Measurements from ENCODE around the gene GM2A.

The GM2A gene

DNA sequence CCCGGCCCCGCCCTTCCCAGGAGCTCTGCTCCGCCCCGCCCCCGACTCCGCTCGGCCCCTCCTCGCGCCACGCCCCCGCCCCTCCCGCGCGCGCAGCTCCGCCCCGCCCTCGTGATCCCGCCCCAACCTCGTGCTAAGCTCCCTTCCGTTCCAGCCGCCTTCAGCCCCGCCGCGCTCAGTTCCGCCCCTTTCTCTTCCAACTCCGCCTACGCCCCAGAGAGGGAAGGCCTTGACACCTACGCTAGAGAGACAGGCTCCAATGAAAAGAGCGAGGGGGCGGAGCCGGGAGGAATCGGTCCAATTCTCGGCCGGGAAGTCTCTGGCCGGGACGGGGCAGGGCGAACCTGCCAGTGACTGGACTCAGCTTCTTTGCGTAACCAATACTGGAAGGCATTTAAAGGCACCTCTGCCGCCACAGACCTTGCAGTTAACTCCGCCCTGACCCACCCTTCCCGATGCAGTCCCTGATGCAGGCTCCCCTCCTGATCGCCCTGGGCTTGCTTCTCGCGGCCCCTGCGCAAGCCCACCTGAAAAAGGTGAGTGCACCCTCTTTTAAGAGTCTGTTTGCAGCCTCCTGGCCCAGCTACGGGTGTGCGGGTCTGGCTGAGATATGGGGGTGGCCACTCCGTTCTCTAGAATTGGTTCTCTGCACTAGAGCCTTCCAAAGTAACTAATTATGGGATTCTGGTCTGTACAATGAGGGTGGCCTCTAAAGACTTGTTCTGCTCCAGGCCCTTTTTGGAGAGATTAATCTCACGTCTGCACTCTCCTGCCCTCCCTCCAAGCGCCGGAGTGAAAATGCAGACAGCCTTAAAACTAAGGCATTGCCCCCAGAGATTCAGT lies at the start of gene GM2A:
Gene GM2A (plus strand): TSS at position 424 of the 843 bp plus-strand sequence. CDS start 32 bp downstream, at position 456.
- peak; percentile 99 for DNase-seq

DNA sequence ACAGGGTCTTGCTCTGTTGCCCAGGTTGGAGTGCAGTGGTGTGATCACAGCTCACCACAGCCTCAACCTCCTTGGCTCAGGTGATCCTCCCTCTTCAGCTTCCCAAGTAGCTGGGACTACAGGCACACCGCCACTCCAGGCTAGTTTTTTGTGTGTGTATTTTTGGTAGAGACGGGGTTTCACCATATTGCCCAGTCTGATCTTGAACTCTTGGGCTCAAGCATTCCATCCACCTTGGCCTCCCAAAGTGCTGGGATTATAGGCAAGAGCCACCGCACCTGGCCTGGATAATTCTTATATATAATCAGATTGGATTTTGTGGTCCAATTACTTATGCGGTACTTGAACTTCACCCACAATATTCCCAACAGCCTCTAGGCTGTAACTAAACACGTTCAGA lies 48.9 kb upstream of the GM2A start:
- no peak for DNase-seq

DNA sequence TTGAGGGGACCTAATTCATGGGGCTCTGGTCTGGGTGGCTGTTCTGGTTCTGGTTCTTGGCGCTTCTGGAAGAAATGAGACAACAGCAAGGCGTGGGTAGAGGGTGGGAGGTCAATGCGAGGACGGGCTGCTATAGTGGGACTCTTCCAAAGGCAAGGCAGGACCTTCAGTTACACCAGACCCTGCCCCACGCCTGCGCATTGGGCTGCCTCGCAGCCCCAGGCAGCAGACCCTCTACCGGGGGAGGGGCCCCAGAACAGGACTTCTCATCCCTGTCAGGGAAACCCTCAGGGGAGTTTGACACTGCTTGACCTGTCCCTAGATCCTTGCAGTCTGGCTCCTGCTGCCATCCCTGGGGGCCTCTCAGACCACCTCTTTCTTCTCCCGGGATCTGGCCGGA lies 47.6 kb upstream of the GM2A start:
- DNase-seq: no peak

DNA sequence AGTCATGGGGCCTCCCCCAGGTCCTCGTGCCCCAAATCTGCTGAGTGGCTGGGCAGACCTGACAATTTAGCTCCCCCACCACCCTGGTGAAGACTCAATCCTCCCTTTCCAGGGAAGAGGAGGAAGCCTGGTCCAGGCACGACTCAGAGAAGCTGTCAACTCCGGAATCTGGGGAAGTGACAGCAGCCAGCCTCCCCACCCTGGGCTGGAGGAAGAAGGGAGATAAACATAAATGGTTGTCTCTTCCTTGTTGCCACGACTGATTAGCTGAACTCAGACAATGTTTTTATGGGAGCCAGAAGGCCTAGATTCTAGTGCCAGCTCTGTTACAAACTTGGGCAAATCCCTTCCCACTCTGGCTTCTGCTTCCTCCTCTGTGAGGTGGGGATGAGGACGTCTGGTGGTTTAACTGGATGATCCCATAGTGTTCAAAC lies 44.5 kb upstream of the GM2A start:
- DNase-seq: no peak

DNA sequence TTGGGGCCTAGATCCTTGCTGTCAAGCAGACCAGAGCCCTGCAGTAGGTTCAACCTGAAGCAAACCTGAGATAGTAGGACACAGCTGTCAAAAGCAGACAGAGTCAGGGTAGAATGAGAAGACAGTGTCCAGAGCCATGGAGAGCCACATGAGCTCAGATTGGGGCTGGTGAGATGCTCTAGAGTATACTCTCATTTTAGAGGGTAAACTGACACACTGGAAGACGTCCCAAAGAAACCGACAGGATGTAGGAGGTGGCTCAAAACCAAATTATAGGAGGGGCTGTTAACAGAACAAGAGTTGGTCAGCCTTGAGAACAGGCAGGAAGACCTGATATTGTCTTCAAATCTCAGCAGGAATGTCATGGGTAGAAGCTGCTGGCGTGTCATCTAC lies 40.6 kb upstream of the GM2A start:
- DNase-seq: peak in 1 of 2 donors; percentile 27

DNA sequence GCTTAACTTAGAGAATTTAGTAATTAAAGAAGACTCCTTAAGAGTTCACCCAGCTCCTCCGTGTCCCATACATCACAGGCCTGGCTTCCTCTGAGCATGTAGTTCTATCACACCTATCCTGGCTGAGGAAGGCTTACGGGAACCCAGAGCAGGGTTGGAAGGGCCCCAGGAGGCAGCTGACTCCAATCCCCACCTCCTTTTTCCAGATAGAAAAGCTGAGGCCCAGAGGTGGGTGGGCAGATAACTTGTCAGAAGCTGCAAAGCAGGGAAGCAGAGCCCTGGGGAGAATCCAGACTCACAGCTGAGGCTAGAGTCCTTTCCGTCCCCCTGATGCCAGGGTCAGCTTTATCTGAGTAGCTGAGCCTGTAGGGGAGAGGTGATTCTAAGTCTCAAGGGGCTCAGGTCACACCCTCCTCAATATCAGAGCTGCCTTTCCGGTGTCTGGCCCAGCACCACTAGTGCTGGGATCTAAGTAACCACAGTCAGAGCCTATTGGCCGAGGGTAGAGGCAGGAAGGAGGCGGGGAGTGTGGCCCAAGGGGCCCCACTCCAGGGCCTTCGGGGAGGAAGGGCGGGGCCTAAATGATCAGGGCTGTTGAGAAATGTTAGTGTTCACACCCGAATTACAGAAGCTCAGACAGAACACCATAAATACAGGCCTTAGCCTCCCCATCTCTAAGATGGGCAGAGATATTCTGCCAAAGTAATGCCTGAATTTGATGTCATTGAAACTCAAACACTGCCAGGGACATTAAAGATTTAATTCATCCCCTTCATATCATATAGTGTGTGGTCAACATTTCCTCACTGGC lies 39.0 kb upstream of the GM2A start:
- peak; percentile 90 to 92 for DNase-seq

DNA sequence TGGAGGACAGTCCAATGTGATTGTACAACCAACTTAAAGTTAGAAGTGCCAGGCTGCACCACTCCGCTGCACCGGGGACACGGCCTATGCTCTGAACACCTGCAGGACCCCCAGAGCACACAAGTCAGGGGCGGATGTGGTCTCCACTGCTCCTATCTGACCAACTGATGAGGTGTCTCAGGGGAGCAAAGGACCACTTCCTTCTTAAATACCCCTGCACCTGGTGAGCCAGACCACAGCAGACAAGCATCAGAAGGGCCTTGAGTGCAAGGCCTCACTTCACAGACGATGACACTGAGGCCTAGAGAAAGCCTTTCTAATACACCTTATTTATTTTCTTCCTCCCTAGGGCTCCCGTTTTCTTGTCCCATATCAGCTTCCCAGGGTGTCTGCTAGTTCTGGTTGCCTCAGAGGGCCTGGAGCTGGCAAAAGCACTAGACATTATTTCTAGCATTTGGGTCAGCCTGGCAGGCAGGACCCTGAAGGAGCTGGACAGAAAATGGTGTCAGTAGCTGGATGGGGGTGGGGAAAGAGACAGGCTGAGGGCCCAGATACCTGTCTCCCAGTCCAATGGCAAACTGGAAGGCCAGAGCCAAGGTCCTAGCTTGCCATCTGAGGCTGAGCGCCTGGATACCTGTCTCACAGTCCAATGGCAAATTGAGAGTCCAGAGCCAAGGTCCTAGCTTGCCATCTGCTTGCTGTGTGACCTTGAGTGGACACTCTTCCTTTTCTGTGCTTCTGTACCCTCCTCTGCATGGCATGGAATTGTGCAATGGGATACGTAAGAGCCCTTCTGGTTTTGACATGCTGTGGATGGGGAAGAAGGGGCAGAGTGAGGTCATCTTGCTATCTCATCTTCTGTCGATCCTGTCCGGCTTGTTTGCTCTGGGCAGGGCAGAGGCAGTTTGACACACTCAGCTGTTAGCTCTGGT lies 38.1 kb upstream of the GM2A start:
- peak; percentile 49 to 83 for DNase-seq

DNA sequence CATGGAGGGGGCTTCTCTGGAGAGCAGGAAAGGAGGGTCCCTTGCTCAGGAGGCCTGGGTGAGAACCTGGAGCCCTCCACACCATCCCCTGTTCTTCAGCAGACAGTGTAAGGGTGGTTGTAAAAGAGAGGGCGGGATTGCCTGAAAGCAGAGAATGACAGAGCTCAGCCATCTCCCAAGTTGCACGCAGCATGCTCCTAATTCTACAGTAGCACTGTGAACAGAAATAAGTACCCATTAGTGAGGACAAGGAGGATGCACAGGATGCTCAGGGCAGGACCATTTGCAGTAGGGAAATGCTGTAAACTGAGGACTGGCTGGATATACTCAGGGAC lies 37.5 kb upstream of the GM2A start:
- DNase-seq: no peak

DNA sequence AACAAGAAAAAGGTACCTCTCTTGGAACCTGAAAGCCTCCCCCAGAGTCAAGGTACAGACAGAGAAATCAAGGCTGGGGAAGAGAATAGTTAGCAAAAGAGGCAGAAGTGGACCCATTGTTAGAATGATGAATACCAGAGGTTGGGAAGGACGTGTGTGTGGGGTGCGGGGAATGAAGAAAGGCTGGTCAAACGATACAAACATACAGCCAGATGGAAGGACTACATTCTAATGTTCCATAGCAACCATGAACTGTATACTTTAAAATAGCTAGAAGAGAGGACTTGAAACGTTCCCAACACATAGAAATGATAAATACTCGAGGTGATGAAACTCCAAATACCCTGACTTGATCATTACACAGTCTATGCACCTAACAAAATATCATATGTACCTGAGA lies 36.2 kb upstream of the GM2A start:
- DNase-seq: no peak

DNA sequence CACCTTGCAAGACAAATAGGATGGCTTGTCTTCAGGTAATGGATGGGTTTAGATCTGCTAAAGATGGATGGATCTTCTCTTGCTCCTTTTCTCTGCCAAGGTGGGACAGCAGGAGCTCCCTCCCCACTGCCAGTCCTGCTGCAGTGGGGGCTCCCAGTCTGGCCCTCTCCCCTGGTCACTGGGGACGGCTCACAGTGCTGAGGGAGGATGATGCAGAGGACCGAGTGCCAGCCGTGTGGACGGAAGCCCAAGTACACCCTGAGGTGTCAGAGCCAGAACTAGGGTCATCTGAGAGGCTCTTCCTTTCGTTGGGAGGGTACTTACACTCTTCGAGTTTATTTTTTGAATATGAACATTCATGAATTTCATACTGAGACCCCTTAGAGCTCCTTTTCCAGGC lies 34.8 kb upstream of the GM2A start:
- DNase-seq: no peak

DNA sequence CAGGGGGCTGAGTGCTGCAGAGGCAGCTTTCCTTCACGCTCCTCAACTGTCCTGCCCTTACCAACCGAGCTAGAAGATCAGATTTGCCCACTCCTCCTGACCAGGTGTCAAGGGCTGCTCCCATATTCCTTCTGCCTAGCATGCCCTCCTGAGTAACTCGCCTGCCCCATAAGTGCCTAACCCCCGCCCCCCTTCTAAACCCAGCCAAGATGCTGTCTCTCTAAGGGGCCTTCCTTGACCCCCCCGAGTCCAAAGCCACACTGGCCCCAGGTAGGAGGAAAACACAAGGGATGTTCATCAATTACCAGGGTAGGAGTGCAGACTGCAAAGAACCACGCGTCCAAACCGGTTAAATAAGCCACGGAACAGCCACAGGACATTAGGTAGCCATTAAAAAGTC lies 33.8 kb upstream of the GM2A start:
- no peak for DNase-seq

DNA sequence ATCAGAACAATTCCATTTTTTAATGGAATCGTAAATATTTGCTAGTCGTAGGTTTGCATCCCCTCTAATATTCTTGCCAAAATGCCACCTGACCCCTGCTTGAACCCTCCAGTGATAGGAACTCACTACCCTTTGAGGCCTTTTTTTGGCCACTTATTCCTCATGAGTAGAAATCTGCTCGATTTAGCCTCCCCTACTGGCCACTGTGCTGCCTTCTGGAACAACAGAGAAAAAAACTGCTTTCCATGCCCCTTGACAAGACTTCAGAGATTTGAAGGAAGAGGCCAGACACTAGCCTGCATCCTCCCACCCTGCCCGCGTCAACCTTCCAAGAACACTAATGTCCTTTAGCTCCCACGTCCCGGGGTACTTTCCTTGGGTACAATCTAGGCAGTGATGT lies 33.2 kb upstream of the GM2A start:
- no peak for DNase-seq

DNA sequence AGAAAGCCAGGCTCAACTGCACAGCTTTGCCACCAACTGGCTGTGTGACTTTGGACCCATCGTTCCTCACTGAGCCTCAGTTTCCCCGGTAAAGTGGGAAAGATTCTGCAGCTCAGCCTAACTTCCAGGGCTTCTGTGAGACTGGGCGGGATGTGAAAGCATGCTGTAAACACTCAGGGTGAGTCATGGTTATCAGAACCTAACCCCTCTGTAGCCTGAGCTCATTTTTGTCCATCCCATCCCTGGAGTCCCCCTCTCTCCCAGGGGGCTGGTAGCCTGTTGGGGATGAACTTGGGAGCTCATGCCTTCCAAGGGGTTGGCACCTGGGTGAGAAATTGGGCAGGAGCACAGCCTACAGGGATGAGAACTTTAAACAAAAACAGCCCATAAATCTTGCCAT lies 31.4 kb upstream of the GM2A start:
- no peak for DNase-seq

DNA sequence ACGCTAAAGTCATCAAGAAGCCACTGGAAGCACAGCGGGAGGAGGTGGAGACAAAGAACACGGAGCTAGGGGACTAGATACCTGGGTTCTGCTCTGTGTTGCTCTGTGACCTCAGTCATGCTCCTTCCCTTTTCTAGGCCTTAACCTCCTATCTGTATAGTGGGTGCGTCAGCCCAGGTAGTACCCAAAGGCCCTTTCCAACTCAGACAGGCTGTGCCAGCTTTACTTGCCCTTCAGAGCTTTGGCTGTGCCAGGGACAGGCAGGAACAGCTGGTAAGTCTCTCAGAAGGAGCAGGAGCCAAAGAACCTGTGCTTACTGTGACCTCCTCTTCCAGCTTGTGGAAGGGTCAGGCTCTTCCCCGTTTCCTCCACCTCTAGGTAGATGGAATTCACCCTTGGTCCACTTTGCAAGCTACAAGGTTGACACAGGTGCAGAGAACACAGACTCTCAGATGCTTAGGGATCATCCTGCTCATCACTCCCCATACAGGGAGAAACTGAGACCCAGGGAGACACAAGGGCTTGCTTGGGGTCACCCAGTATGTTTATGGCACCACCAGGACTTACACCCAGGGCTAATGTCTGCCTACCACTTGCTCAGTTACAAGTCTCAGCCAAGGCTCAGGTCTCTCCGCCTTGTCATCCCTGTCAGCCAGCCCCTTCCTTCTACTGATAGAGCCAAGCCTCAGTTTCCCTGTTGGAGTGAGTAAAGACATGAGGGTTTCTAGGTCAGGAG lies 30.8 kb upstream of the GM2A start:
- no peak for DNase-seq

DNA sequence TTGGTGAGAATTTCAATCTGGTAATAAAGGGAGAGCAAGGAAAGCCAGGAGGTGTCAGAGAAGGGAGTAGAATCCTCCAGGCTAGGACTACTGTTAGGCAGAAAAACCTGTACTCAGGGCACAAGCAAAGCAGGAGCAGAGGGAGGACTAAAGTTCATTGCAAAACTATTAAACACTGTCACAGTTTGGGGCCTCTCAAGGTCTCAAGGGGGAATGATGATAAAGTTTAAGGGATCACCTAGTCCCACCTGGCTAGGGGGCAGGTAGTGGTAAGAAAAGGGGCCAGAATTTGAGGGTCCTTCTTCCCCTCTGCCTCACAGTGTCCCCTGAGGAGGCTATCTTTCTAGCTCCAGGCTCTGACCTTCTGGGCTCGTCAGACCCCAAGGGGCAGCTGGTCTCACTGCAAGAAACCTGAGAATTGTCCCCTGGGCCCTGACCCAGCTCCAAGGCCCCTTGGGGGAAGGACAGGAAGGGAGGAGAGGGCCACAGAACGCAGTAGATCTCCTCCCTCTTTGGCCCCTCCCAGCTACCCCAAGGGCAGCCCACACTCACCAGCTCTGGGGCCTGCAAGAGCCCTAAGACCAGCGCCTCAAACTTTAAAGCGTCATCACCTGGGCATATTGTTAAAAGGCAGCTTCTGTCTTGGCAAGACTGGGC lies 30.1 kb upstream of the GM2A start:
- DNase-seq: peak; percentile 60 to 66

DNA sequence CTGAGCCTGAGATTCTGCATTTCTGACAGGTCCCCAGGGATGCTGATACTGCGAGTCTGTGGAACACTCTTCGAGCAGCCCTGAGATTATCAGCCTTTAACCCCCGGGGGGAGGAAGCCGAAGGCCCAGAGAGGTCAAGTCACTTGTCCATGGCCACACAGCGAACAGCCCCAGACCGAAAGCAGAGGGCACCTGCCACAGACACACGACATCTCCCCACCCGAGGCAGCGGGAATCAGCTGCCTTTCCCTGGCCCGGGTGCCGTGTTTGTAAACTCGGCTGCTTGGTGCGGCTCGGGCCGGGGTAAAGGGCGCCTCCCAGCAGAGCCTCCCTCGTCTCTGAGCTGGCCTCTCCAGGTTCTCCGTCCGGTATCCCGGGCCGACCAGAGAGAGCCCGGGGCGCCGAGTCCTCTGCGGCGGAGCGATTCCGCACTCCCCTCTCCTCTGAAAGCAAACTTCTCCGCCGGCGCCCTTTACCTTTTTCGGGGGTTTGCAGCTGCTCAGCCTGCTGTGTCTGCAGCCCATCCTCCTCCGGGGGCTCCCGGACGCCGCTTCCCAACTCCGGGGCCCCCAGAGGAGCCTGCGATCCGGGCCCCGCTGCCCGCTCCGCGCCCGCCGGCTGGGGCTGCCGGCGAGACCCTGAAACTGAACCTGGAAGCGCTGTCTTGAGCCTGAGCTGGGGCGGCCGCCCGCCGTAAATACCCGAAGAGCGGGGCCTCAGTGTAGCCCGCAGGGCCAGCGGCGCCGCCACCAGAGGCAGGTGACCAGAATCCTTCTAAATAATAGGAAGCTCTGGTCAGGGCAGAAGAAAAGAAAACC lies 29.3 kb upstream of the GM2A start, which contains the start of gene CCDC69:
Gene CCDC69 (minus strand): TSS at position 646 of the 818 bp plus-strand sequence. CDS start 122 bp downstream, at position 524.
- DNase-seq: peak; percentile 58

DNA sequence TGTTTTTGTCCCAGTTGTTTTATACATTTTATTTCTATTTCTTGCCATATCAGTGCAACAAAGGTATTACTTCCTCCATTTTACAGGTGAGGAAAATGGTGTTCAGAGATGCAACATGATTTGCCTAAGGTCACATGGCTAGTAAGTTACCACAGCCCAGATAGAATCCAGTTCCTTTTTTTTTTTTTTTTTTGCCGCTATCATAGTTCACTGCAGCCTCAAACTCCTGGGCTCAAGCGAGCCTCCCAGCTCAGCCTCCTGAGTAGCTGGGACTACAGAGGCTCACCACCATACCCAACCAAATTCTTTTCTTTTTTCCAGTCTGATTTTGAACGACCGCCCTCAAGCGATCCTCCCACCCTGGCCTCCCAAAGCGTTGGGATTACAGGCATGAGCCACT lies 28.6 kb upstream of the GM2A start:
- DNase-seq: peak in 1 of 2 donors; percentile 48

DNA sequence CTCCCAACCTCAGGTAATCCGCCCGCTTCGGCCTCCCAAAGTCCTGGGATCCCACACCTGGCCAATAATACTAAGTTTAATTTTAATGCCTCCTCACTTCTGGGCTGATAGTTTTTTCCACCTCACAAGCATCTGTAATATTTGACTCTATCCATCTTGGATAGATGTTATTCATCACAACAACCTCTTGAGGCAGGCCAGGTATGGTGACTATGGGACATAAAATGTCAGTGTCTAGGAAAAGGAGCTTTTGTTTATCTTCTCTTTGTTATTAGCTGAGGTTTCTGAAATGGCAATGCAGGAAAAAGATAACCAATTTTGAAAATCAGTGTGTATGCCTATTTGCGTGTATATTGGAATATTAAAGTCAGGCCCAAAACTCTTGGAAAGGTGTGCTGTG lies 27.9 kb upstream of the GM2A start:
- DNase-seq: no peak

DNA sequence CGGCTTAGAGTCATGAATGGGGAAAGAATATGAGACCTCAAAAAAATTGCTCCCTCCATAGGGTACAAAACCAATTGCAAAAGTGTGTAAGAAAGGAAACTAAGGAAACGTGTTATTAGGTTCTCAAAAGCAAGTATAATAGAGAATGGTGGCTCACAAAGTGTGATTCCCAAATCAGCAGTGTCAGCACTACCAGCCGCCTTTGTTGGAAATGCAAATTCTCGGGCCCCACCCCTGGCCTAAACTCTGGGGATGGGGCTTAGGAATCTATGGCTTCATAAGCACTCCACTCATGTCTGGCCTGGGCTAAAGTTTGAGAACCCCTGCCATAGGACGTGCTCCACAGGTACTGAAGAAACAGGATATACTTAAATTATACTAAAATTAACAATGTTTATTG lies 27.5 kb upstream of the GM2A start:
- DNase-seq: no peak

DNA sequence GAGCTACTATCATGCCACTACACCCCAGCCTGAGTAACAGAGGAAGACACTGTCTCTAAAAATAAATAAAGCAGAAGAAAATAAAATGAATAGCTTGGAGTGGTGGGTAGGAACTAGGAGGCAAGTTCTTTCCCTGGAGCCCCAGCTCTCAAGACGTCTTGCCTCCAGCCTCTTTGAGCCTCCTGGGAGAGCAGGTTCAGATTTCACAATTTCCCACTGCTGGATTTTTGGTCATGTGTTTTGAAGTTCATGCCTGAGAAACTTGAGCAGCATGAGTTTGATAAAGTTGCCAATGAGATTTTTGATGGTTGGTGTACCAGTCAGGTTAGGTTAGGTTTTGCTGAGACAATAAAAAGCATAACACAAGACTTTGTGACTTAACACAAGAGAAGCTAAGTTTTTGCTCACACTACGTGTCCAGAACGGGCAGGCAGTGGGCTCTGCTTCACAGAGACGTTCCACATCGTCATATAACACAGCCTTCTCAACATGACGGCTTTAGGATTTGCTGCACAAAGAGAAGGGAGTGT lies 25.0 kb upstream of the GM2A start:
- no peak for DNase-seq

DNA sequence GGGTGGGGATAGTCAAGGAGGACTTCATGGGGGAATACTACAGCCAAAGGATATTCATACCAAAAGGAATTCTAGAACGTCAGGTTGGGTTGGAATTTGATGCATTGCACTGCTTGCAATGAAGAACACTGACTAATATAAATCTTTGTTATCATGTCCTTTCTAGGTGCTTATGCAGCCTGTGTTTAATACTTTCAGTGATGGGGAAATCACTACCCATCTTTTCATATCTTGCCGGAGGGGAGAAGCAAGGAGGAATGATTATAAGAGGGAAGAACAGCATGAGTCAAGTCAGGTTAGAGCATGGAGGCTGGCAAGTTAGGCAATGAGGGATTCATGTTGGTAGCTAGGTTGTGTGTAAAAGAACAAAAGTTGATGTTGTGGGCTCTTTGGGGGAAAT lies 24.0 kb upstream of the GM2A start:
- DNase-seq: no peak
